H1 (cell line): Measurements from ENCODE around the gene VPS41.

Source experiments
- ATF2 ChIP-seq: IDR thresholded peaks from 2 replicates; pipeline ENCODE4 v1.6.1; 2012; ENCODE audit warnings: low read length, inconsistent platforms
- CBX8 ChIP-seq: fragments of 300-800, 300-1000 bp; sonication (generic); IDR thresholded peaks from 2 replicates; pipeline ENCODE4 v1.7.1; 2016; ENCODE audit warnings: low read depth, low read length, borderline replicate concordance
- CTCF ChIP-seq, 3 experiments: IDR thresholded peaks; 1 replicate in 2 of 3; 2 replicates in 1 of 3; pipeline versions ENCODE4 v1.5.1 to v1.6.1; 2011; ENCODE audit warnings: low read length in 3 of 3, mild to moderate bottlenecking in 3 of 3, inconsistent platforms in 2 of 3, low read depth in 1 of 3, moderate library complexity in 1 of 3; ENCODE audit not compliant: insufficient read depth in 1 of 3; ENCODE audit errors: control extremely low read depth in 1 of 3
- E2F6 ChIP-seq: IDR thresholded peaks from 2 replicates; pipeline ENCODE4 v1.6.1; 2012; ENCODE audit warnings: inconsistent platforms
- EZH2 ChIP-seq: fragments of 200-600 bp; sonication (generic); IDR thresholded peaks from 2 replicates; pipeline ENCODE4 v1.7.1; 2012; ENCODE audit warnings: low read depth, mild to moderate bottlenecking, moderate library complexity, low read length, inconsistent platforms; ENCODE audit not compliant: severe bottlenecking
- GABPA ChIP-seq: IDR thresholded peaks from 2 replicates; pipeline ENCODE4 v1.6.1; 2011; ENCODE audit warnings: mild to moderate bottlenecking, low read length, moderate library complexity, borderline replicate concordance; ENCODE audit not compliant: insufficient read depth
- HDAC6 ChIP-seq: IDR thresholded peaks from one replicate; pipeline ENCODE4 v1.7.1; 2012; ENCODE audit warnings: low read depth, mild to moderate bottlenecking, inconsistent platforms, low read length, moderate library complexity
- POLR2A ChIP-seq, 2 experiments: IDR thresholded peaks; 1 replicate in 1 of 2; 2 replicates in 1 of 2; pipeline ENCODE4 v1.6.1; 2011; ENCODE audit warnings: low read depth in 2 of 2, low read length in 2 of 2, mild to moderate bottlenecking in 2 of 2; ENCODE audit errors: control extremely low read depth in 1 of 2
- POLR2AphosphoS5 ChIP-seq: IDR thresholded peaks from 2 replicates; pipeline ENCODE4 v1.6.1; 2011; ENCODE audit warnings: low read depth, low read length
- SIN3A ChIP-seq, 2 experiments: IDR thresholded peaks in 1 of 2; conservative IDR thresholded peaks in 1 of 2; 2 replicates each; pipeline ENCODE4 v1.6.1; 2011 to 2012; ENCODE audit warnings: low read length in 2 of 2, improper control_type of control experiment in 1 of 2, low read depth in 1 of 2, mild to moderate bottlenecking in 1 of 2
- SRF ChIP-seq: IDR thresholded peaks from 2 replicates; pipeline ENCODE4 v1.6.1; 2011; ENCODE audit warnings: mild to moderate bottlenecking, low read depth, low read length, moderate library complexity
- TAF1 ChIP-seq: IDR thresholded peaks from 2 replicates; pipeline ENCODE4 v1.6.1; 2011; ENCODE audit warnings: mild to moderate bottlenecking, low read depth, low read length
- TCF12 ChIP-seq: IDR thresholded peaks from 2 replicates; pipeline ENCODE4 v1.6.1; 2011; ENCODE audit warnings: low read depth, mild to moderate bottlenecking, low read length

GRCh38 chr7:38934536-38934935 is 25.5 kb upstream of the VPS41 start:
- TF ChIP-seq CBX8 = no peak
- no peak for TF ChIP-seq HDAC6
- TF ChIP-seq TCF12 = no peak
- TF ChIP-seq POLR2AphosphoS5 = no peak
- no peak for TF ChIP-seq SRF
- TF ChIP-seq CTCF (IDR thresholded peaks at IDR 0.05; ENCODE audit: control extremely low read depth in 1 of 3, insufficient read depth in 1 of 3, low read depth in 1 of 3, low read length in 3 of 3) = no peak
- no peak for TF ChIP-seq GABPA
- no peak for TF ChIP-seq POLR2A (IDR thresholded peaks at IDR 0.05; ENCODE audit: control extremely low read depth in 1 of 2, low read depth in 2 of 2, low read length in 2 of 2)
- no peak for TF ChIP-seq SIN3A (conservative IDR thresholded peaks at IDR 0.05 in 1 of 2, IDR thresholded peaks at IDR 0.05 in 1 of 2; ENCODE audit: low read depth in 1 of 2, low read length in 2 of 2)
- TF ChIP-seq ATF2 = no peak
- no peak for TF ChIP-seq E2F6
- no peak for TF ChIP-seq TAF1
- TF ChIP-seq EZH2 = no peak
